Caco-2 (cell line): ENCODE measurements around the gene IGFN1. TPM values are rescaled to one million over a fixed set of nuclear protein-coding genes. Genes with fewer than 3 reads are reported as not detected.

Experiments
- BruUV-seq: library from RNA; stranded (reverse); fragments of 400-500 nt; replicated peaks from 2 replicates; lab custom pipeline; 2021; lab: Mats Ljungman, UMichigan
- CTCF ChIA-PET: fragments of 300-600 bp; sonication (Branson Sonifier 250); formaldehyde crosslinking; loops from one replicate; lab custom pipeline; 2022; ENCODE audit warnings: antibody characterized with exemption; lab: Charles Lee
- POLR2A ChIA-PET: fragments of 300-600 bp; sonication (Branson Sonifier 250); formaldehyde crosslinking; loops from one replicate; lab custom pipeline; 2022; ENCODE audit warnings: antibody characterized with exemption; lab: Charles Lee
- DNase-seq, 2 experiments: peaks; one replicate each; pipeline versions ENCODE4 v3.0.0 to v3.0.0-alpha.2; 2020 to 2022
- H3K27me3 ChIP-seq: replicated peaks from 2 replicates; pipeline ENCODE4 v1.6.0; 2011; ENCODE audit warnings: low read length; ENCODE audit not compliant: control insufficient read depth, insufficient read depth
- H3K36me3 ChIP-seq: 2 replicates; pipeline ENCODE4 v1.5.1; 2011; ENCODE audit warnings: low read length; ENCODE audit not compliant: control insufficient read depth, insufficient read depth
- H3K4me1 ChIP-seq: fragments of 250-450 bp; sonication (Bioruptor Pico); 2 replicates; pipeline ENCODE4 v1.5.1; 2020; ENCODE audit warnings: mild to moderate bottlenecking
- H3K4me3 ChIP-seq: 2 replicates; pipeline ENCODE4 v1.5.1; 2011; ENCODE audit warnings: low read depth, mild to moderate bottlenecking, control low read depth, low read length
- H3K9me3 ChIP-seq: fragments of 250-450 bp; sonication (Bioruptor Pico); 2 replicates; pipeline ENCODE4 v1.5.1; 2020; ENCODE audit warnings: mild to moderate bottlenecking, moderate library complexity
- H3K27ac Mint-ChIP-seq: one replicate; pipeline ENCODE4 v1.8.0; 2022; ENCODE audit warnings: mixed read lengths; ENCODE audit not compliant: unreplicated experiment
- H3K27me3 Mint-ChIP-seq: one replicate; pipeline ENCODE4 v1.8.0; 2022; ENCODE audit warnings: mixed read lengths; ENCODE audit not compliant: insufficient read depth, unreplicated experiment
- H3K36me3 Mint-ChIP-seq: one replicate; pipeline ENCODE4 v1.8.0; 2022; ENCODE audit warnings: mild to moderate bottlenecking, mixed read lengths; ENCODE audit not compliant: insufficient read depth, unreplicated experiment
- H3K4me1 Mint-ChIP-seq: one replicate; pipeline ENCODE4 v1.8.0; 2022; ENCODE audit warnings: low read depth, mixed read lengths; ENCODE audit not compliant: unreplicated experiment
- H3K4me3 Mint-ChIP-seq: one replicate; pipeline ENCODE4 v1.8.0; 2022; ENCODE audit warnings: mild to moderate bottlenecking, moderate library complexity, mixed read lengths; ENCODE audit not compliant: unreplicated experiment
- H3K9me3 Mint-ChIP-seq: one replicate; pipeline ENCODE4 v1.8.0; 2022; ENCODE audit warnings: mixed read lengths; ENCODE audit not compliant: unreplicated experiment
- intact Hi-C: fragments of 100-400 bp; cut with micrococcal nuclease; formaldehyde crosslinking; loops from one replicate; pipeline ENCODE4 v1.10.0; 2022; ENCODE audit not compliant: unreplicated experiment
- total RNA-seq: library from RNA; stranded (reverse); gene quantifications from 2 replicates; pipeline ENCODE4 v1.2.3, GENCODE V29; 2022
- TF ChIP-seq, protein P1 (sequence below), 2 experiments: fragments of 200-600 bp in 1 of 2; IDR thresholded peaks; 1 replicate in 1 of 2; 2 replicates in 1 of 2; pipeline versions ENCODE4 v1.5.1 to v1.8.0; 2011 to 2022; ENCODE audit warnings: antibody characterized with exemption in 1 of 2, control low read depth in 1 of 2, inconsistent platforms in 1 of 2, low read depth in 1 of 2, low read length in 1 of 2, mild to moderate bottlenecking in 1 of 2, moderate library complexity in 1 of 2; ENCODE audit not compliant: insufficient read depth in 1 of 2, severe bottlenecking in 1 of 2, unreplicated experiment in 1 of 2

IGFN1 gene
- total RNA-seq, 1 experiment from 2014 or later = 0.23 TPM

DNA sequence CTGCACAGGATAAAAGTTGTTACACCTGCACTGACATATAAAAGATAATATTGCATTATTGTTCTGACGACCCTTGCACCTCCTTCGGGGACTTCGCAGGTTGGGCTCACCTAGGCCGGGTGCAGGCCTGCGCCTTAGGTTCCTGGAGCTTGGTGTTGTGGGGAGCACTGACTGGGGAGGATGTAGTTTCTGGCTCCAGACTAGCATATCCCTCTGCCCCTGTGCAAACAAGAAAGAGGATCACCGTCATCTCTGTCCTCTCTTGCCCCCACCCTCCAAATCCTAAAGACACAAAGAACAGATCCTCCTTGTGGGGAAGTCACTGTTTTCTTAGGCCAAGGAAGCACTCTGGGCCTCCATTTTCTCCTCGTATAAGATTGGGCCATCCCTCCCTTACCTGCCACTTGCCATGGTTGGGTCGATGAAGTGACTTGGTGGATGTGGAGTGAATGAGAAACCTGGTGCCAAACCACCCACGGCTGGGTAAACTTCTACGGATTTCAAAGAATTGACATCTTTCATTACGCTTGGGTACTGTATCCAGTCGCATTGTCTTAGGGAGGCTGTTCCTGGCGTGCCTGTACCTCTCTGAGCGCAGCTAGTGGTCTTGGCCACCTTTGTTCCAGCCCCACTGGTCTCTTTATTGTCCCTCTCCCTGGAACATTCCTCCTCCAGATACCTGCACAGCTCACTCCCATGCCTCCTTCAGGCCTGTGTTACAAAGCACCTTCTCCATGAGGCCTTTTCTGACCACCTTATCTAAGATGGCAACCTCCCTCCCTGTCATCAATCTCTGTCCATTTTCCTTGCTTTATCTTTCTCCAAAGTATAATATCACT lies 58.3 kb downstream of the IGFN1 start:
- POLR2A ChIA-PET = no interaction called here
- no peak overlapping the region for H3K4me3 ChIP-seq
- no peaks in the 10 kb centered on the region for H3K36me3 Mint-ChIP-seq

DNA sequence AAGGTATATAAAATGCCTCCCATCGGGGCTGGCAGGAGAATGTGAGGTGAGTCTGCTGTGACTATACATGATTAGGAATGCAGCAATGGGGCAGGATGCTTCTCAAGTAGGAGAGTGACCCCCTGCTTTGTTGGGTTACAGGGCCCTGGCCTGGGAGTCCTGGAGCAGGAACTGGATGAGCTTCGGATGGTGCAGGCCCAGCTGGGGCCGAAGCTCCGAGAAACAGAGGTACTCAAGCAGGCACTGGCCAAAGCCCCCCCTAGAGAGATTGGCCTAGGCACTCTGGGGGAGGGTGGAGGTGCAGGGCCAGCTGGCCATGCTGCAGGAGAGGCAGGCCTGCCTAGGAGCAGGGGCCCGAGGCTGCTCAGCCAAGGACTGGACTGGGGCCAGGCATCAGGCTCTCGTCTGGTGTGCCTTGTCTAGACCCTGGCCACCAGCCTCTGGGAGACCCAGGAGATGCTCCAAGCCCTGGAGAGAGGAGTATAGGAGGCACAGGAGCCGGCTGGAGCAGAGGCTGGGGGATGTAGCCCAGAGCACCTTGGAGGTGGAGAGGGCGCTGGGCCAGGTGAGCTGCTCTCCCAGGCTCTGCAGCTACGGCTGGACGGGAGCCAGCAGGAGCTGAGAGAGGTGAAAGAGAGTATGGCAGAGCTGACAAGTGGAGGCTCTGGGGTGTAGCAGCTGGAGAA lies 59.8 kb downstream of the IGFN1 start:
- Histone ChIP-seq H3K27me3 (no peaks in the 10 kb centered on the region; the same call in 1 of the 2 replicates), H3K4me3 (no peak overlapping the region), H3K36me3 (no peaks in the 10 kb centered on the region), H3K4me1 (no peaks in the 10 kb centered on the region), H3K9me3 (no peaks in the 10 kb centered on the region)
- POLR2A ChIA-PET = no interaction called here
- CTCF ChIA-PET = no interaction called here
- BruUV-seq = no TSS peak
- H3K27me3 Mint-ChIP-seq = peaks cover 6% of the 10 kb centered on the region
- no peaks in the 10 kb centered on the region for H3K36me3 Mint-ChIP-seq
- H3K4me3 Mint-ChIP-seq = no peak overlapping the region
- H3K9me3 Mint-ChIP-seq = no peaks in the 10 kb centered on the region
- H3K27ac Mint-ChIP-seq = no peak overlapping the region
- intact Hi-C loops = no loop called here
- no peak for DNase-seq
- H3K4me1 Mint-ChIP-seq = no peaks in the 10 kb centered on the region
- TF ChIP-seq, protein P1, sequence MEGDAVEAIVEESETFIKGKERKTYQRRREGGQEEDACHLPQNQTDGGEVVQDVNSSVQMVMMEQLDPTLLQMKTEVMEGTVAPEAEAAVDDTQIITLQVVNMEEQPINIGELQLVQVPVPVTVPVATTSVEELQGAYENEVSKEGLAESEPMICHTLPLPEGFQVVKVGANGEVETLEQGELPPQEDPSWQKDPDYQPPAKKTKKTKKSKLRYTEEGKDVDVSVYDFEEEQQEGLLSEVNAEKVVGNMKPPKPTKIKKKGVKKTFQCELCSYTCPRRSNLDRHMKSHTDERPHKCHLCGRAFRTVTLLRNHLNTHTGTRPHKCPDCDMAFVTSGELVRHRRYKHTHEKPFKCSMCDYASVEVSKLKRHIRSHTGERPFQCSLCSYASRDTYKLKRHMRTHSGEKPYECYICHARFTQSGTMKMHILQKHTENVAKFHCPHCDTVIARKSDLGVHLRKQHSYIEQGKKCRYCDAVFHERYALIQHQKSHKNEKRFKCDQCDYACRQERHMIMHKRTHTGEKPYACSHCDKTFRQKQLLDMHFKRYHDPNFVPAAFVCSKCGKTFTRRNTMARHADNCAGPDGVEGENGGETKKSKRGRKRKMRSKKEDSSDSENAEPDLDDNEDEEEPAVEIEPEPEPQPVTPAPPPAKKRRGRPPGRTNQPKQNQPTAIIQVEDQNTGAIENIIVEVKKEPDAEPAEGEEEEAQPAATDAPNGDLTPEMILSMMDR (IDR thresholded peaks at IDR 0.05; ENCODE audit: insufficient read depth in 1 of 2, low read depth in 1 of 2, low read length in 1 of 2, severe bottlenecking in 1 of 2, unreplicated experiment in 1 of 2) = no peak

More for the DNA sequence above, 58.3 kb downstream of the IGFN1 start:
- no peak for DNase-seq
- no peaks in the 10 kb centered on the region for H3K9me3 ChIP-seq
- no peaks in the 10 kb centered on the region for H3K4me1 ChIP-seq
- H3K36me3 ChIP-seq = no peaks in the 10 kb centered on the region
- intact Hi-C loops = no loop called here
- Mint-ChIP-seq H3K4me3 (no peak overlapping the region), H3K27ac (no peak overlapping the region), H3K4me1 (no peaks in the 10 kb centered on the region), H3K27me3 (peaks cover 14% of the 10 kb centered on the region), H3K9me3 (no peaks in the 10 kb centered on the region)
- H3K27me3 ChIP-seq = no peaks in the 10 kb centered on the region; the same call in 1 of the 2 replicates
- BruUV-seq = no TSS peak
- TF ChIP-seq, protein P1 (IDR thresholded peaks at IDR 0.05; ENCODE audit: insufficient read depth in 1 of 2, low read depth in 1 of 2, low read length in 1 of 2, severe bottlenecking in 1 of 2, unreplicated experiment in 1 of 2) = no peak
- CTCF ChIA-PET = no interaction called here

DNA sequence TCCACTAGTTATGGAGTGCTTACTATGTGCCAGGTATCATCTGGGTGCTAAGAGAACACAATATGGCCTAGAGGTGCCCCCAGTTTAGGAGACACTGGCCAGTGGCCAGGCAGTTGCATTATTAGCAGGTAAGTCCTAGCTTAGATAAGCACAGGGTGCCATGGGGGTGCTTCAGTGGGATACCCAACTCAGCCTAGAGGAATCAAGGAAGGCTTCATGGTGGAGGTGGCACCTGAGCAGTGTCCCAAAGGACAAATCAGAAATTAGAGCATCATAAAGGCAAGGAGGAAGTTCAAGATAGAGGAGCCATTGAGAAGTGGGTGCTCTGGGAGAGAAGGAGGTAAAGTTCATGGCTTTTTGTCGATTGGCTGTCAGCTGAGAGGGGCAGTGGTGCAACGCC lies 60.8 kb downstream of the IGFN1 start:
- Histone ChIP-seq H3K27me3 (no peaks in the 10 kb centered on the region; the same call in 1 of the 2 replicates), H3K36me3 (no peaks in the 10 kb centered on the region), H3K4me3 (no peak overlapping the region), H3K4me1 (no peaks in the 10 kb centered on the region), H3K9me3 (no peaks in the 10 kb centered on the region)
- no TSS peak for BruUV-seq
- ChIA-PET CTCF (no interaction called here), POLR2A (no interaction called here)
- no peak for DNase-seq
- Mint-ChIP-seq H3K9me3 (no peaks in the 10 kb centered on the region), H3K4me1 (no peaks in the 10 kb centered on the region), H3K27ac (no peak overlapping the region), H3K4me3 (no peak overlapping the region), H3K27me3 (peaks cover 6% of the 10 kb centered on the region), H3K36me3 (no peaks in the 10 kb centered on the region)
- intact Hi-C loops = no loop called here
- TF ChIP-seq, protein P1 (IDR thresholded peaks at IDR 0.05; ENCODE audit: insufficient read depth in 1 of 2, low read depth in 1 of 2, low read length in 1 of 2, severe bottlenecking in 1 of 2, unreplicated experiment in 1 of 2) = no peak
